ENCODE data around the gene GIT1.

The GIT1 gene, protein sequence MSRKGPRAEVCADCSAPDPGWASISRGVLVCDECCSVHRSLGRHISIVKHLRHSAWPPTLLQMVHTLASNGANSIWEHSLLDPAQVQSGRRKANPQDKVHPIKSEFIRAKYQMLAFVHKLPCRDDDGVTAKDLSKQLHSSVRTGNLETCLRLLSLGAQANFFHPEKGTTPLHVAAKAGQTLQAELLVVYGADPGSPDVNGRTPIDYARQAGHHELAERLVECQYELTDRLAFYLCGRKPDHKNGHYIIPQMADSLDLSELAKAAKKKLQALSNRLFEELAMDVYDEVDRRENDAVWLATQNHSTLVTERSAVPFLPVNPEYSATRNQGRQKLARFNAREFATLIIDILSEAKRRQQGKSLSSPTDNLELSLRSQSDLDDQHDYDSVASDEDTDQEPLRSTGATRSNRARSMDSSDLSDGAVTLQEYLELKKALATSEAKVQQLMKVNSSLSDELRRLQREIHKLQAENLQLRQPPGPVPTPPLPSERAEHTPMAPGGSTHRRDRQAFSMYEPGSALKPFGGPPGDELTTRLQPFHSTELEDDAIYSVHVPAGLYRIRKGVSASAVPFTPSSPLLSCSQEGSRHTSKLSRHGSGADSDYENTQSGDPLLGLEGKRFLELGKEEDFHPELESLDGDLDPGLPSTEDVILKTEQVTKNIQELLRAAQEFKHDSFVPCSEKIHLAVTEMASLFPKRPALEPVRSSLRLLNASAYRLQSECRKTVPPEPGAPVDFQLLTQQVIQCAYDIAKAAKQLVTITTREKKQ

DNA sequence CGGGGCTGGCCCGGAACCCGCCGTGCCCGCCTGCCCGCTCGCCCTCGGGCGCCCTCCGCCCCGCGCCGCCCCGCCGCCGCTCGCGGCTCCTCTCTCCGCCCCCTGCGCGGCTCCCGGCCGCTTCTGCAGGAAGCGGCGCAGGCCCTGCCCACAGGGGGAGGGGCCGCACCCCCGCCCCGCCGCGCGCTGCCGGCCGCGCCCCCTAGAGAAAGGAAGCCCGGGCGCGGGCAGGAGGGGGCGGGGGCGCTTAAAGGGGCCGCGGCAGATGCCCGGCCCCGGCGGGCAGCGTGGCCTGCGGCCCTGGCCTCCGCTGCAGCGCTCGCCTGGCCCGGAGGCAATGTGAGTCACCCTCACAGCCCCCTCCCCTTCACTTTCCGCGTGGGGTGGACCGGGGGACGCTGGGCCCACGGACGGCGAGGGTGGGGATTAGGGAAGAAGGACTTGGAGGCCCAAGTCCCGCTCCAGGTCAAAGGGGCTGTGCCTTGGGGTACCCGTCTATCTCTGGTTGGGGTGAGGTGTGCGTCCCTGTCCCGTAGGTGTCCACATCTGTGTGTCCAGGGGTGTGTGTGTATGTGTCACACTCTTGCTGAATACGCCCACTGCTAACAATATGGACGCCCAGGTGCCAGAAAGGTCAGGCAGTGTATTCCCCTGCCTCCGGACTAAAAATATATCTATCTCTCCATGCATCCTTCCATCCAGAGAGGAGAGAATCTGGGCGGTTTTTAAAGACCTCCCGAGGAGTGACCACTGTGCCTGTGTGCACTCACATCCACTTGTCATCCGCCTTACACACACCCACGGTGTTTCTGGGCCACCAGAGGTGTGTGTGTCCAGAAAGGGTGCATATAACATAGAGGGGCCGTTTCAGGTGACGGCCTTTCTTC, at the start of gene GIT1:
Gene GIT1, minus strand, starts transcription at position 125 of the 887 bp plus-strand sequence. CDS start 270 bp downstream, outside the sequence.
- no peak for DNase-seq (ENCODE audit: low read depth)
- TF ChIP-seq, protein P1, sequence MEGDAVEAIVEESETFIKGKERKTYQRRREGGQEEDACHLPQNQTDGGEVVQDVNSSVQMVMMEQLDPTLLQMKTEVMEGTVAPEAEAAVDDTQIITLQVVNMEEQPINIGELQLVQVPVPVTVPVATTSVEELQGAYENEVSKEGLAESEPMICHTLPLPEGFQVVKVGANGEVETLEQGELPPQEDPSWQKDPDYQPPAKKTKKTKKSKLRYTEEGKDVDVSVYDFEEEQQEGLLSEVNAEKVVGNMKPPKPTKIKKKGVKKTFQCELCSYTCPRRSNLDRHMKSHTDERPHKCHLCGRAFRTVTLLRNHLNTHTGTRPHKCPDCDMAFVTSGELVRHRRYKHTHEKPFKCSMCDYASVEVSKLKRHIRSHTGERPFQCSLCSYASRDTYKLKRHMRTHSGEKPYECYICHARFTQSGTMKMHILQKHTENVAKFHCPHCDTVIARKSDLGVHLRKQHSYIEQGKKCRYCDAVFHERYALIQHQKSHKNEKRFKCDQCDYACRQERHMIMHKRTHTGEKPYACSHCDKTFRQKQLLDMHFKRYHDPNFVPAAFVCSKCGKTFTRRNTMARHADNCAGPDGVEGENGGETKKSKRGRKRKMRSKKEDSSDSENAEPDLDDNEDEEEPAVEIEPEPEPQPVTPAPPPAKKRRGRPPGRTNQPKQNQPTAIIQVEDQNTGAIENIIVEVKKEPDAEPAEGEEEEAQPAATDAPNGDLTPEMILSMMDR (conservative IDR thresholded peaks at IDR 0.05; ENCODE audit: low read depth, low read length): no peak
- peak within 1 kb of the TSS; percentile 84 for H3K4me3 ChIP-seq (ENCODE audit: low read length)

DNA sequence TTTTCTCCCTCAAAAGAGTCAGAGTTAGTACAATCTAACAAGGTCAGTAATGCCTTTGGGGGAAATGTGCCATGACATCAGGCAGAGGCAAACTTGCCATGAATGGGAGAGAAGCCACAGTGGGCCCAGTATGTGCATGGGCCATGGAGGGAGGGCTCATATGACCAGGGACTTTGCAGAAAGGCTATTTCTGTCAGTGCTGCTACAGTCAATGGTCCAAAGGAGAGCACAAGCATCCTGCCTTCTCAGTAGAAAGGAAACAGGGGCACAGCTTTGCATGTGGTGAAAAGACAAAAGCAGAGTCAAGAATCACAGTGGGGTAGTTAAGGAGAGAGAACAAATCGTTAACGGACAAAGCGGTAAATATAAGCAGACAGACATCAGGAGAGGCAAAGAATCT, 44.4 kb upstream of the GIT1 start:
- TF ChIP-seq, protein P1 (conservative IDR thresholded peaks at IDR 0.05; ENCODE audit: low read depth, low read length): no peak
- no peak overlapping the region for H3K4me3 ChIP-seq (ENCODE audit: low read length)
- no peak for DNase-seq (ENCODE audit: low read depth)

DNA sequence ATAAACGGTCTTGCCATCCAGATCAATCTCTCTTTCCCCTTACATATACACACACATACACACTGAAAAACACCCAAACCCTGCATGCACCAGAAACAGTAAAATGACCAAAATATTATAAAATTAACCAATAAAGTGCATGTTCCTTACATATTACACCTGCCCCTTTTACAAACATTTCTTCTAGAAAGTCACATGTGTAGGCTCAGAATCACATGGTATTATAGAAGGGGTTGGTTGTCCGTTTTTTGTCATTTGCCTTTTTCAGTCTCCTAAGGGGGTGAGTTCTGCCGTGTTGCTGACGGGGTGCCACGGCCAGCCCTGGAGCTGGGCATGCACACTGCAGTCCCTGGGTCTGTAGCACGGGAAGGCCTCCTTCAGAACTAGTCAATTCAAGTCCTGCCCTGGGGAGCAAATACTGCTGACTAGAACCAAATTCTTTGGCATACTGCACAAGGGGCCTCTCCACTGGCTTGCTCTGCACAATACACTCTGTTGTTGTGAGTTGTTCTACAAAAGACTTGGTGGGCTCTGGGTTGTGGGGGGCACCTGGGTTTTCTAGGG, 41.3 kb upstream of the GIT1 start:
- TF ChIP-seq, protein P1 (conservative IDR thresholded peaks at IDR 0.05; ENCODE audit: low read depth, low read length): no peak
- no peak for DNase-seq (ENCODE audit: low read depth)
- H3K4me3 ChIP-seq (ENCODE audit: low read length): no peak overlapping the region

DNA sequence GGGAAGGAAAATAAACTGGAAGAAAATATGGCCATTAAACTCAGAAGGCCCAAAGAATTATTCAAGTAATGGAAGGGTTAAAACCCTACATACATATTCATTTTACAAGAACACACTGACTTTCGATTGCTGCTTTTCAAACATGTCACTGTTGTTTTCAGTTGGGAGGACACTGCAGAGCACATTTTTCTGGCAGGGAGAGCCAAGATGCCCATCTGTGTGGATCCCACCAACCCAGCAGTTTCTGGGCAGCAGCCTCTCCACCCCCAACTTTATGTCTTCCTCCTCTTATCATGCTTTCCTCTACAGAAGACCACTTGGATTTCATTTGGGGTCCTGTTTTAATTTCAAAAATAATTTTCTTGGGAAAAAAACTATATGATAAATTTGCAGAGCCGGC, 40.4 kb upstream of the GIT1 start:
- no peak for DNase-seq (ENCODE audit: low read depth)
- no peak overlapping the region for H3K4me3 ChIP-seq (ENCODE audit: low read length)
- TF ChIP-seq, protein P1 (conservative IDR thresholded peaks at IDR 0.05; ENCODE audit: low read depth, low read length): no peak

DNA sequence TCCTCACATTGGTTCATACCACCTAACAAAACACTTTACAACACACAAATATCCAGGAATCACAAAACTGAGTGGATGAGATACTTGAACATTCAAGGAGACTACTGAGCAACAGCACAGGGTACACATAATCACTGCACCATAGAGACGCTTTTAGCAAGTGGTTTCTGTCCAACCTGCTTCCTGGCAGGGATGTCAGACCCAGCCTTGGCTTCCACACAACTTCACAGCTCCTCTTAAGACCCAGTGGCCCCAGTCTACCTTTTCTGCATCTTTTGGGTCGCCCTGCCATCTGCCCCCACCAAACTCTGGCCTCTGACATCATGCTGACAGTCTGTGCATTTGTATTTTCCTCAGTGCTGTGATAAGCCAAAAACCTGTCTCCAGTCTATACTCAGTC, 39.2 kb upstream of the GIT1 start:
- no peak for DNase-seq (ENCODE audit: low read depth)
- TF ChIP-seq, protein P1 (conservative IDR thresholded peaks at IDR 0.05; ENCODE audit: low read depth, low read length): no peak
- H3K4me3 ChIP-seq (ENCODE audit: low read length): no peak overlapping the region

DNA sequence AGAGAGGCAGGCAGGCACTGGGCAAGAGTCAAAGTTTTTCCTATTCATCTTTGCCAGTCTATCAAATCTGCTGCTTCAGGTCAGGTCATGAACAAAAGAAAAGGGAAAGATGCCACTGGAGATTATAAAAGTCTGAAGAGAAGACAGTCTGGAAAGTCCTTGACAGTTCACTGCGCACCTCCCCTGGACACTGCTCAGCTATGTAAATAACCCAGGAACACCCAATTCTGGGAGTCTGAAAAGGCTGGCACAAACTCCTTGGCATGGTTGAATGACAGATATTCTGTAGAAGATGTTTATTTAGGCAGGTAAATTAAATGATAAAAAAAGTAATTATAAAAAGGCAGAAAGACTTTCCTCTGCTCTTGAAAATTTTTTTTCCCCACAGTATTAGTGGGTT, 38.5 kb upstream of the GIT1 start:
- no peak for DNase-seq (ENCODE audit: low read depth)
- H3K4me3 ChIP-seq (ENCODE audit: low read length): no peak overlapping the region
- TF ChIP-seq, protein P1 (conservative IDR thresholded peaks at IDR 0.05; ENCODE audit: low read depth, low read length): no peak

Measured in retinal pigment epithelial cell (primary cell).